HepG2 (cell line): ENCODE measurements around the gene DGKD. TPM values are rescaled to one million over a fixed set of nuclear protein-coding genes. Genes with fewer than 3 reads are reported as not detected.

Source experiments
- ATAC-seq: fragments of 200-7000 bp; cut with Tn5 transposase; 3 replicates; pipeline ENCODE4 v1.9.1; 2020; ENCODE audit warnings: mild to moderate bottlenecking, moderate library complexity
- BruUV-seq: library from RNA; stranded (reverse); fragments of 400-500 nt; replicated peaks from 2 replicates; lab custom pipeline; 2021; lab: Mats Ljungman, UMichigan
- CTCF ChIA-PET: fragments of 300-600 bp; formaldehyde crosslinking; extraction: SDS; loops from one replicate; lab custom pipeline; 2021; ENCODE audit warnings: low total read pairs, inconsistent platforms, low intra/inter-chr PET ratio; lab: Yijun Ruan, JAX
- POLR2A ChIA-PET: fragments of 350-600 bp; sonication (Branson Sonifier 250); formaldehyde crosslinking; loops from one replicate; lab custom pipeline; 2020; ENCODE audit warnings: antibody characterized with exemption, inconsistent platforms; lab: Yijun Ruan, JAX
- DNase-seq: peaks from one replicate; pipeline ENCODE4 v3.0.0-alpha.2; 2015; ENCODE audit warnings: low spot score
- FAIRE-seq: peaks from 3 replicates; lab custom pipeline; 2011; peaks lifted over from hg19 to GRCh38; lab: Jason Lieb, UNC
- H2AFZ ChIP-seq: one replicate; pipeline ENCODE4 v1.6.1; 2011; ENCODE audit warnings: low read length, inconsistent platforms
- H3K27ac ChIP-seq: fragments of 300-600 bp; 3 replicates; pipeline ENCODE4 v1.8.0; 2011; ENCODE audit warnings: mixed run types, mild to moderate bottlenecking, mixed read lengths, low read length, inconsistent platforms; ENCODE audit not compliant: insufficient read depth; ENCODE audit errors: extremely low read length
- H3K27me3 ChIP-seq, 2 experiments: fragments of 200-600 bp in 1 of 2; 2 replicates in 1 of 2; 3 replicates in 1 of 2; pipeline versions ENCODE4 v1.6.0 to v1.8.0; 2011; ENCODE audit warnings: low read length in 2 of 2, mild to moderate bottlenecking in 2 of 2, moderate library complexity in 2 of 2, inconsistent platforms in 1 of 2; ENCODE audit not compliant: insufficient read depth in 2 of 2, control insufficient read depth in 1 of 2
- H3K36me3 ChIP-seq, 2 experiments: fragments of 200-600 bp in 1 of 2; replicated peaks in 1 of 2; 2 replicates in 1 of 2; 3 replicates in 1 of 2; pipeline versions ENCODE4 v1.5.1 to v1.8.0; 2011; ENCODE audit warnings: low read length in 2 of 2, inconsistent platforms in 1 of 2; ENCODE audit not compliant: insufficient read depth in 2 of 2, control insufficient read depth in 1 of 2
- H3K4me1 ChIP-seq: 2 replicates; pipeline ENCODE4 v1.5.1; 2012; ENCODE audit warnings: low read length, inconsistent platforms; ENCODE audit not compliant: insufficient read depth
- H3K4me2 ChIP-seq: 2 replicates; pipeline ENCODE4 v1.6.0; 2011; ENCODE audit warnings: low read depth, low read length, inconsistent platforms
- H3K4me3 ChIP-seq, 3 experiments: fragments of 200-600 bp in 1 of 3; sonication (generic), shearing (Covaris generic) in 1 of 3; replicated peaks in 1 of 3; 2 replicates each; pipeline ENCODE4 v1.5.1; 2011 to 2016; ENCODE audit warnings: low read length in 3 of 3, inconsistent platforms in 2 of 3, low read depth in 2 of 3, mild to moderate bottlenecking in 2 of 3, control low read depth in 1 of 3, mixed read lengths in 1 of 3; ENCODE audit not compliant: insufficient read depth in 1 of 3
- H3K79me2 ChIP-seq: one replicate; pipeline ENCODE4 v1.6.1; 2011; ENCODE audit warnings: low read length, inconsistent platforms; ENCODE audit not compliant: insufficient read depth
- H3K9ac ChIP-seq: 2 replicates; pipeline ENCODE4 v1.6.0; 2011; ENCODE audit warnings: mild to moderate bottlenecking, low read depth, low read length, inconsistent platforms; ENCODE audit not compliant: insufficient read depth
- H3K9me3 ChIP-seq: 2 replicates; pipeline ENCODE4 v1.5.1; 2012; ENCODE audit warnings: mild to moderate bottlenecking, low read length
- H4K20me1 ChIP-seq: 2 replicates; pipeline ENCODE4 v1.6.0; 2011; ENCODE audit warnings: inconsistent platforms, mild to moderate bottlenecking, low read length, moderate library complexity; ENCODE audit not compliant: insufficient read depth
- WGBS: methylation state at CpG from one replicate; pipeline ENCODE4 v1.1.6; 2017; ENCODE audit warnings: low lambda C conversion rate; 5-methylcytosine and 5-hydroxymethylcytosine counted together
- in situ Hi-C: cut with HindIII; loops from 2 replicates; pipeline ENCODE4 v1.10.0; 2017; ENCODE audit warnings: low pct_unique_long_range_greater_than_20kb; ENCODE audit not compliant: extremely low pct_ligation_motif_present
- intact Hi-C: fragments of 100-400 bp; cut with micrococcal nuclease; formaldehyde crosslinking; loops from one replicate; pipeline ENCODE4 v1.10.0; 2022; ENCODE audit not compliant: unreplicated experiment
- polyA plus RNA-seq, 8 experiments: library from polyadenylated mRNA; depleted of rRNA in 3 of 8; stranded (reverse) in 7 of 8; unstranded in 1 of 8; fragments of >200 nt; fragmentation: Illumina TruSeq in 4 of 8; extraction: Trizol in 4 of 8; gene quantifications; 2 replicates each; pipeline versions ENCODE4 v1.2.1 to v1.2.3, GENCODE V29; 2011 to 2016; ENCODE audit warnings: low read depth in 4 of 8, missing spikeins in 1 of 8, mixed read lengths in 1 of 8; ENCODE audit not compliant: insufficient read depth in 1 of 8
- total RNA-seq, 5 experiments: library from RNA; depleted of rRNA; stranded (reverse); fragments of >200 nt; fragmentation: Illumina TruSeq; extraction: Trizol; gene quantifications; 2 replicates each; pipeline ENCODE4 v1.2.3, GENCODE V29; 2016; ENCODE audit warnings: low read depth in 1 of 5
- TF ChIP-seq, protein P1 (sequence below): IDR thresholded peaks from 2 replicates; pipeline ENCODE4 v1.6.1; 2016
- TF ChIP-seq, protein P2 (sequence below): sonication (generic); formaldehyde crosslinking; IDR thresholded peaks from 2 replicates; pipeline ENCODE4 v1.5.1; 2020; ENCODE audit warnings: mild to moderate bottlenecking, missing genetic modification reagents, moderate library complexity

Gene DGKD
- total and polyA plus RNA-seq, 2 of the 13 experiments (the other 11 are each of a cell fraction or from before 2014, with no cell fraction given) = 24.5 to 33.2 TPM

GRCh38 chr2:233424154-233424951 is 70.1 kb downstream of the DGKD start:
- no peak overlapping the region for H3K4me3 ChIP-seq
- TF ChIP-seq, protein P1, sequence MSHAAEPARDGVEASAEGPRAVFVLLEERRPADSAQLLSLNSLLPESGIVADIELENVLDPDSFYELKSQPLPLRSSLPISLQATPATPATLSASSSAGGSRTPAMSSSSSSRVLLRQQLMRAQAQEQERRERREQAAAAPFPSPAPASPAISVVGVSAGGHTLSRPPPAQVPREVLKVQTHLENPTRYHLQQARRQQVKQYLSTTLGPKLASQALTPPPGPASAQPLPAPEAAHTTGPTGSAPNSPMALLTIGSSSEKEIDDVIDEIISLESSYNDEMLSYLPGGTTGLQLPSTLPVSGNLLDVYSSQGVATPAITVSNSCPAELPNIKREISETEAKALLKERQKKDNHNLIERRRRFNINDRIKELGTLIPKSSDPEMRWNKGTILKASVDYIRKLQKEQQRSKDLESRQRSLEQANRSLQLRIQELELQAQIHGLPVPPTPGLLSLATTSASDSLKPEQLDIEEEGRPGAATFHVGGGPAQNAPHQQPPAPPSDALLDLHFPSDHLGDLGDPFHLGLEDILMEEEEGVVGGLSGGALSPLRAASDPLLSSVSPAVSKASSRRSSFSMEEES (CRISPR knock-in tag) = no peak
- TF ChIP-seq, protein P2, sequence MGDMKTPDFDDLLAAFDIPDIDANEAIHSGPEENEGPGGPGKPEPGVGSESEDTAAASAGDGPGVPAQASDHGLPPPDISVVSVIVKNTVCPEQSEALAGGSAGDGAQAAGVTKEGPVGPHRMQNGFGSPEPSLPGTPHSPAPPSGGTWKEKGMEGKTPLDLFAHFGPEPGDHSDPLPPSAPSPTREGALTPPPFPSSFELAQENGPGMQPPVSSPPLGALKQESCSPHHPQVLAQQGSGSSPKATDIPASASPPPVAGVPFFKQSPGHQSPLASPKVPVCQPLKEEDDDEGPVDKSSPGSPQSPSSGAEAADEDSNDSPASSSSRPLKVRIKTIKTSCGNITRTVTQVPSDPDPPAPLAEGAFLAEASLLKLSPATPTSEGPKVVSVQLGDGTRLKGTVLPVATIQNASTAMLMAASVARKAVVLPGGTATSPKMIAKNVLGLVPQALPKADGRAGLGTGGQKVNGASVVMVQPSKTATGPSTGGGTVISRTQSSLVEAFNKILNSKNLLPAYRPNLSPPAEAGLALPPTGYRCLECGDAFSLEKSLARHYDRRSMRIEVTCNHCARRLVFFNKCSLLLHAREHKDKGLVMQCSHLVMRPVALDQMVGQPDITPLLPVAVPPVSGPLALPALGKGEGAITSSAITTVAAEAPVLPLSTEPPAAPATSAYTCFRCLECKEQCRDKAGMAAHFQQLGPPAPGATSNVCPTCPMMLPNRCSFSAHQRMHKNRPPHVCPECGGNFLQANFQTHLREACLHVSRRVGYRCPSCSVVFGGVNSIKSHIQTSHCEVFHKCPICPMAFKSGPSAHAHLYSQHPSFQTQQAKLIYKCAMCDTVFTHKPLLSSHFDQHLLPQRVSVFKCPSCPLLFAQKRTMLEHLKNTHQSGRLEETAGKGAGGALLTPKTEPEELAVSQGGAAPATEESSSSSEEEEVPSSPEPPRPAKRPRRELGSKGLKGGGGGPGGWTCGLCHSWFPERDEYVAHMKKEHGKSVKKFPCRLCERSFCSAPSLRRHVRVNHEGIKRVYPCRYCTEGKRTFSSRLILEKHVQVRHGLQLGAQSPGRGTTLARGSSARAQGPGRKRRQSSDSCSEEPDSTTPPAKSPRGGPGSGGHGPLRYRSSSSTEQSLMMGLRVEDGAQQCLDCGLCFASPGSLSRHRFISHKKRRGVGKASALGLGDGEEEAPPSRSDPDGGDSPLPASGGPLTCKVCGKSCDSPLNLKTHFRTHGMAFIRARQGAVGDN (CRISPR knock-in tag) = peak; percentile 24; the same call in 1 of the 2 replicates
- TF ChIP-seq, all 625 proteins: peak for 1
- intact Hi-C loops (no loop called here), in situ Hi-C loops (no loop called here)
- POLR2A ChIA-PET = no interaction called here
- H3K27ac ChIP-seq = no peak overlapping the region
- BruUV-seq = no TSS peak
- DNase-seq (no peak), FAIRE-seq (no peak), ATAC-seq (no peak)
- H4K20me1 ChIP-seq = 0 out of 2 replicates have a peak, but pooled peaks cover 3% of the 10 kb centered on the region
- no peak overlapping the region for H3K4me2 ChIP-seq
- peaks cover 20% of the 10 kb centered on the region for H3K79me2 ChIP-seq
- H3K4me1 ChIP-seq = peaks cover 17% of the 10 kb centered on the region
- no peaks in the 10 kb centered on the region for H3K9me3 ChIP-seq
- 87% methylated on average over 12 of the region's 16 CpGs for WGBS
- H2AFZ ChIP-seq = no peak overlapping the region
- H3K9ac ChIP-seq = no peak overlapping the region
- CTCF ChIA-PET = no interaction called here
- H3K36me3 ChIP-seq = no peaks in the 10 kb centered on the region; a peak in 1 of 5 replicates
- no peaks in the 10 kb centered on the region for H3K27me3 ChIP-seq
